Type B pancreatic cell (in vitro differentiated cells): Measurements from ENCODE around the gene INHBB. TPM values are rescaled to one million over a fixed set of nuclear protein-coding genes. Genes with fewer than 3 reads are reported as not detected.

Source experiments
- DNase-seq: peaks from one replicate; pipeline ENCODE4 v3.0.0; 2021; ENCODE audit warnings: mixed read lengths; ENCODE audit not compliant: unreplicated experiment; ENCODE audit errors: extremely low spot score
- H3K27ac Mint-ChIP-seq: 2 replicates; pipeline ENCODE4 v1.8.0; 2021; ENCODE audit warnings: mild to moderate bottlenecking, mixed read lengths
- H3K27me3 Mint-ChIP-seq: 2 replicates; pipeline ENCODE4 v1.8.0; 2021; ENCODE audit warnings: mixed read lengths
- H3K36me3 Mint-ChIP-seq: 2 replicates; pipeline ENCODE4 v1.8.0; 2021; ENCODE audit warnings: mixed read lengths
- H3K4me1 Mint-ChIP-seq: one replicate; pipeline ENCODE4 v1.8.0; 2021; ENCODE audit warnings: mixed read lengths; ENCODE audit not compliant: unreplicated experiment
- H3K4me3 Mint-ChIP-seq: 2 replicates; pipeline ENCODE4 v1.8.0; 2021; ENCODE audit warnings: mild to moderate bottlenecking, mixed read lengths
- H3K9me3 Mint-ChIP-seq: 2 replicates; pipeline ENCODE4 v1.8.0; 2021; ENCODE audit warnings: mixed read lengths
- CTCF ChIP-seq: fragments of 200-600 bp; sonication (generic); conservative IDR thresholded peaks from 2 replicates; pipeline ENCODE4 v1.5.0; 2021; ENCODE audit warnings: antibody characterized with exemption, mild to moderate bottlenecking
- total RNA-seq: library from RNA; stranded (reverse); gene quantifications from 2 replicates; pipeline ENCODE4 v1.2.1, GENCODE V29; 2021; ENCODE audit warnings: low replicate concordance

The INHBB gene
- total RNA-seq, 1 donor from 2014 or later = 7.5 TPM

GRCh38 chr2:120343433-120344105, 2.4 kb upstream of the INHBB start:
- H3K36me3 Mint-ChIP-seq = no peaks in the 10 kb centered on the region
- TF ChIP-seq CTCF = peak; percentile 86
- peak overlapping the region; percentile 68 for H3K4me3 Mint-ChIP-seq
- peaks cover 19% of the 10 kb centered on the region for H3K4me1 Mint-ChIP-seq
- DNase-seq = peak; percentile 88
- peaks cover 54% of the 10 kb centered on the region for H3K27me3 Mint-ChIP-seq
- H3K9me3 Mint-ChIP-seq = no peaks in the 10 kb centered on the region
- no peak overlapping the region for H3K27ac Mint-ChIP-seq

- Mint-ChIP-seq H3K4me1 (peaks cover 25% of the 10 kb centered on the region), H3K36me3 (no peaks in the 10 kb centered on the region), H3K27me3 (peaks cover 57% of the 10 kb centered on the region), H3K4me3 (peak overlapping the region; percentile 39), H3K27ac (no peak overlapping the region), H3K9me3 (no peaks in the 10 kb centered on the region)
- no peak for DNase-seq
- no peak for TF ChIP-seq CTCF
Observed at GRCh38 chr2:120344214-120344975, 1.5 kb upstream of the INHBB start.

- Mint-ChIP-seq H3K4me1 (peaks cover 25% of the 10 kb centered on the region), H3K27ac (no peak overlapping the region), H3K36me3 (no peaks in the 10 kb centered on the region), H3K4me3 (peak overlapping the region; percentile 39), H3K27me3 (peaks cover 62% of the 10 kb centered on the region), H3K9me3 (no peaks in the 10 kb centered on the region)
- no peak for DNase-seq
- no peak for TF ChIP-seq CTCF
Observed at GRCh38 chr2:120344976-120345581, 857 bp upstream of the INHBB start.

- H3K36me3 Mint-ChIP-seq = no peaks in the 10 kb centered on the region
Observed at GRCh38 chr2:120345608-120346007, 328 bp upstream of the INHBB start.

More at GRCh38 chr2:120345608-120346007, 328 bp upstream of the INHBB start:
- no peak overlapping the region for H3K27ac Mint-ChIP-seq
- no peaks in the 10 kb centered on the region for H3K9me3 Mint-ChIP-seq
- H3K27me3 Mint-ChIP-seq = peaks cover 62% of the 10 kb centered on the region
- no peak for DNase-seq
- H3K4me1 Mint-ChIP-seq = peaks cover 25% of the 10 kb centered on the region
- TF ChIP-seq CTCF = no peak
- H3K4me3 Mint-ChIP-seq = no peak overlapping the region
